Retinal pigment epithelial cell (primary cell): ENCODE data around the gene DYNC1H1.
"Not testable (repeated sequence)": the region's sequence is repeated elsewhere in the genome, so short reads cannot be mapped to it uniquely, and the experiment has no call there.

ENCODE experiments used
- DNase-seq: peaks from one replicate; pipeline ENCODE4 v3.0.0-alpha.2; 2010; ENCODE audit warnings: low read depth
- H3K4me3 ChIP-seq: 2 replicates; pipeline ENCODE4 v1.5.1; 2011; ENCODE audit warnings: mild to moderate bottlenecking, low read length, control low read depth, moderate library complexity
- TF ChIP-seq, protein P1 (sequence below): conservative IDR thresholded peaks from 2 replicates; pipeline ENCODE4 v1.5.1; 2011; ENCODE audit warnings: low read depth, low read length, control low read depth, inconsistent platforms

DYNC1H1 gene

DNA sequence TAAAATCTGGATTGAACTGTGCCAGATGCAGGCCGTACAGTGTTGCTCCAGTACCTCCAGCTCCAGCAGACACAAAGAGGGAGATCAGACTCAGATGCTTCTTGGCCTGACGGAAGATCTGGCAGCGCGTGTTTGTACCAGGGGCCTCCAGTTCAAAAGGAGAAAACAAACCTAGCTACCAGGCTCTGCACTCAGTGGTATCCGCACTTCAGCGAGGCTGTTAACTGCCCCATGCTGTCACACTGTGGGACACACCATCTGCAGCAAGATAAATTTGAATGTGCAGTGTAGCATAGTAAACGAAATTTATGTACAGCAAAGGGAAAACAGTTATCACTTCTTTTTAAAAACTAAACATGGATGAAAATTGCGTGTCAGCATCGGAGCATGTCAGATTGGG is 5.1 kb downstream of the DYNC1H1 start:
- no peak overlapping the region for H3K4me3 ChIP-seq
- no peak for DNase-seq
- TF ChIP-seq, protein P1, sequence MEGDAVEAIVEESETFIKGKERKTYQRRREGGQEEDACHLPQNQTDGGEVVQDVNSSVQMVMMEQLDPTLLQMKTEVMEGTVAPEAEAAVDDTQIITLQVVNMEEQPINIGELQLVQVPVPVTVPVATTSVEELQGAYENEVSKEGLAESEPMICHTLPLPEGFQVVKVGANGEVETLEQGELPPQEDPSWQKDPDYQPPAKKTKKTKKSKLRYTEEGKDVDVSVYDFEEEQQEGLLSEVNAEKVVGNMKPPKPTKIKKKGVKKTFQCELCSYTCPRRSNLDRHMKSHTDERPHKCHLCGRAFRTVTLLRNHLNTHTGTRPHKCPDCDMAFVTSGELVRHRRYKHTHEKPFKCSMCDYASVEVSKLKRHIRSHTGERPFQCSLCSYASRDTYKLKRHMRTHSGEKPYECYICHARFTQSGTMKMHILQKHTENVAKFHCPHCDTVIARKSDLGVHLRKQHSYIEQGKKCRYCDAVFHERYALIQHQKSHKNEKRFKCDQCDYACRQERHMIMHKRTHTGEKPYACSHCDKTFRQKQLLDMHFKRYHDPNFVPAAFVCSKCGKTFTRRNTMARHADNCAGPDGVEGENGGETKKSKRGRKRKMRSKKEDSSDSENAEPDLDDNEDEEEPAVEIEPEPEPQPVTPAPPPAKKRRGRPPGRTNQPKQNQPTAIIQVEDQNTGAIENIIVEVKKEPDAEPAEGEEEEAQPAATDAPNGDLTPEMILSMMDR, result no peak

DNA sequence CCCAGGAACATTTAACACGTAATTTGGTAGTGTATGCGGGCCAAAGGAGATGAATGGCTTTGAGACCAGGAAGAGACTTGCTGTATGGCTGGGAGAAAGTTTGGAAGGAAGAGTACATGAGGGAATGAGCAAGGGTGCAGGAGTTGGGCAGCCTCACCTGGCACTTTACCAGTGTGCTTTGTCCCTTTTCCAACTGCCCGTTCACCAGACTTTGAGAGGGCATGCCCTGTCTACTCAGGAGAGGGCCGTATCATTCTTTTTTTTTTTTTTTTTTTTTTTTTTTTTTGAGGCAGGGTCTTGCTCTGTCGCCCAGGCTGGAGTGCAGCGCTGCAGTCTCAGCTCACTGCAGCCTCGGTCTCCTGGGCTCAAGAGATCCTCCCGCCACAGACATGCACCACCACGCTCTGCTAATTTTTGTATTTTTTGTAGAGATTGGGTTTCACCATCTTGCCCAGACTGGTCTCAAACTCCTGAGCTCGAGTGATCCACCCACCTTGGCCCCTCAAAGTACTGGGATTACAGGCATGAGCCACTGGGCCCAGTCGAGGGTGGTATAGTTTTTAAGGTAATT is 6.5 kb downstream of the DYNC1H1 start:
- no peak for DNase-seq
- H3K4me3 ChIP-seq, result no peak overlapping the region
- TF ChIP-seq, protein P1, result no peak

DNA sequence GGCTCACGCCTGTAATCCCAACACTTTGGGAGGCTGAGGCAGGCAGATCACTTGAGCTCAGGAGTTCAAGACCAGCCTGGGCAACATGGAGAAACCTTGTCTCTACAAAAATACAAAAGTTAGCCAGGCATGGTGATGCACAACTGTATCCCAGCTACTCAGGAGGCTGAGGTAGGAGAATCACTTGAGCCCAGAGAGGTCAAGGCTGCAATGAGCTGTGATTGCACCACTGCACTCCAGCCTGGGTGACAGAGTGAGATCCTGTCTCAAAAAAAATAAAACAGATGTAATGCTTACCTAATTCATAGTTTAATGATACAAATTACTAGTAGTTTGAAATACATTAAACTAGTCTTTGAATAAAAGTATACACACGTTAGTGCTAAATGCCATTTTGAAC is 7.1 kb downstream of the DYNC1H1 start:
- DNase-seq, H3K4me3 ChIP-seq: not testable (repeated sequence)

DNA sequence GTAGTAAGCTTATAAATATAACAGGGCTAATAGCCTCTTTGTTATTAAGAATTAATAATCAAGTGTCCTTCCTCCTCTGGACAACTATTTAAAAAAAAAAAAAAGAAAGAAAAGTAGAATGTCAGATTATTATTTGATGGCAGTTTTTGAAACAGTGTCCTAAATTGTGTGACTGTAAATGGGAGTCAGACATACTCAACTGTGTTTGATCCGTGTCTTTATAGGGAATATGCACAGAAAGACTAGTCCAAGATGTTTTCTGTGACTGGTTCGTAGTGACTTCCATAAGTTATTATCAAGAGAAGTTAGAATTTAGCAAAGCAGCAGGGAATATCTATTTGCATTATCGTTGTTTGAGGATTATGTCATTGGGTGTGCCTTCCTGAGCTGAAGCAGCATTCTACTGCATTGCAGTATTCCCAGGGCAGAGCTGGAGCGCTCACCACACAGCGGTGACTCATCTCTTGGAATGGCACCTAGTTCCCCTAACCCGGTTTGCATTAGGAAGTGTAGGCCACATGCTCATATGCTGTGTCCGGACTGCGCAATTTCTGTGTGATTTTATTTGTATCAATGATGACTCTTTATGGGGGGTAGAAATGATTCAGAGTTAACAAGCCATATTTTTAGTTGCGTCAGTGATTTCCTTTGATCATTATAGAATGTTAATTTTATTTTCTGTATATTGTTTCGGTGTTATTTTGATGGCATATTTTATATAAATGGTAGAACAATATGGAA is 7.9 kb downstream of the DYNC1H1 start:
- TF ChIP-seq, protein P1, result no peak
- peak overlapping the region; percentile 14 for H3K4me3 ChIP-seq
- peak; percentile 97 for DNase-seq

DNA sequence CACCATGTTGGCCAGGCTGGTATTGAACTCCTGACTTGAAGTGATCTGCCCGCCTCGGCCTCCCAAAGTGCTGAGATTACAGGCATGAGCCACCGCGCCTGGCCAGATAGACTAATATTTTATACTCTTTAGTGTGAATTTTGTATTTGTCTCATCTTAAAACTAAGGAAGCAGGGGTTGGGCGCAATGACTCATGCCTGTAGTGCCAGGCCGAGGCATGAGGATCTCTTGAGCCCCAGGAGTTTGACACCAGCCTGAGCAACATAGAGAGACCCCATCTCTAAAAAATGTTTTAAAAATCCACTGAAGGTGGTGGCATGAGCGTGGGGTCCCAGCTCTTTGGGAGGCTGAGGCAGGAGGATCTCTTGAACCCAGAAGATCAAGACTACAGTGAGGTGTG is 9.0 kb downstream of the DYNC1H1 start:
- no peak for DNase-seq
- no peak overlapping the region for H3K4me3 ChIP-seq

DNA sequence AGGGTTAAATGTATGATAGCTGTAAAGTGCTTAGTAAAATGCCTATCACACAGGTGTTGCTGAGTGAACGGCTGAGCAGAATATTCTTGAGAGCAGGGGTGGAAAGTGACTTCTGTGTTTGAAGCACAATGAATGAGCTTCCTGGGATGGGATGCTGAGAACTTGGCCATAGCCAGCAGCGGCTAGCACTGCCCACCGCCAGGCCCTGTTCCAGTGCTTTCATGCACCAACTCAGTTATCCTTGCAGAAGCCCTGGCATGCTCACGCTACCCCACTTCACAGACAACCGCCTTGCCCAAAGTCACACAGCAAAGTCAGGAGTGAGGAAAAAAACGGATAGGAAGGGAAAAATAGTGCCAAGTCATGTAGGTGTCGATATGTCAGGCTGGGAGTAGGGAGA is 10.9 kb downstream of the DYNC1H1 start:
- H3K4me3 ChIP-seq, result no peak overlapping the region
- TF ChIP-seq, protein P1, result no peak
- no peak for DNase-seq

More for the DNA sequence above, 9.0 kb downstream of the DYNC1H1 start:
- TF ChIP-seq, protein P1, result no peak

DNA sequence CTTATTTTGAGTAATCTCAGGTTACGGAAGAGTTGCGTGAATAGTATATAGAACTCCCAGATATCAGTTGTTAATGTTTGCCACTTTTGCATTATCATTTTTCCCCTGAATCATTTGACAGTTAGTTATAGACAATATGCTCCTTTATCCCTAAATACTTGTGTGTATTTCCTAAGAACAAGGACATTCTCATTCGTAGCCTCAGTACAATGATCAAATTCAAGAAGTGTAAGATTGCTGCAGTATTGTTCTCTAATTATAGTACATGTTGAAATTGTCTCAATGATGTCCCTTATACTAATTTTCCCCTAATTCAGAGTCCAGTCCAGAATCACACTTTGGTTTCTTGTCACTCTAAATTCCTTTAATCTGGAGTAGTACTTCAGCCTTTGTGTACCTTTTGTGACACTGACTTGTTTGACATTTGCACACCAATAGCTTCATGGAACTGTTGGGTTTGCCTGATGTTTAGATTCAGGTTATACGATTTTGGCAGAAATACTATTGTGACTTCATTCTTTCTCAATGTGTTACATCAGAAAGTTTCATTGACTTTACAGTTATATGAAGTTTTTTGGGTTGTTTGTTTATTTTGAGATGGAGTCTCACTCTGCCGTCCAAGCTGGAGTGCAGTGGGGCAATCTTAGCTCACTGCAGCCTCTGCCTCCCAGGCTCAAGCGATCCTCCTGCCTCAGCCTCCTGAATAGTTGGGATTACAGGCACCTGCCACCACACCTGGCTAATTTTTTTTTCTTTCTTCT is 13.1 kb downstream of the DYNC1H1 start:
- no peak for DNase-seq
- TF ChIP-seq, protein P1, result no peak
- H3K4me3 ChIP-seq, result no peak overlapping the region
